GM12878 (cell line): ENCODE data around the gene LPCAT4. TPM values are rescaled to one million over a fixed set of nuclear protein-coding genes. Genes with fewer than 3 reads are reported as not detected.
A peak's percentile ranks its signal among the peaks of the same experiment; 100 is the strongest.

Source experiments
- ATAC-seq: fragments of 200-7000 bp; cut with Tn5 transposase; 3 replicates; pipeline ENCODE4 v1.9.1; 2020; ENCODE audit warnings: mild to moderate bottlenecking, moderate library complexity
- BruUV-seq: library from RNA; stranded (reverse); fragments of 400-500 nt; replicated peaks from 2 replicates; lab custom pipeline; 2021; lab: Mats Ljungman, UMichigan
- CTCF ChIA-PET: fragments of 300-600 bp; sonication (Branson Sonifier 250); formaldehyde crosslinking; extraction: SDS; loops from one replicate; lab custom pipeline; 2021; ENCODE audit warnings: inconsistent platforms; lab: Yijun Ruan, JAX
- POLR2A ChIA-PET: fragments of 350-600 bp; formaldehyde crosslinking; extraction: SDS; loops from one replicate; lab custom pipeline; 2021; ENCODE audit warnings: inconsistent platforms; lab: Charles Lee
- RAD21 ChIA-PET: fragments of 300-600 bp; sonication (Branson Sonifier 250); formaldehyde crosslinking; loops from one replicate; lab custom pipeline; 2023; ENCODE audit warnings: antibody characterized with exemption; ENCODE audit not compliant: unreplicated experiment; lab: Charles Lee
- SMC1A ChIA-PET: fragments of 300-600 bp; sonication (Branson Sonifier 250); formaldehyde crosslinking; loops from one replicate; lab custom pipeline; 2023; ENCODE audit not compliant: unreplicated experiment, uncharacterized antibody; lab: Charles Lee
- DNase-seq: peaks from one replicate; pipeline ENCODE4 v3.0.0-alpha.2; 2011; ENCODE audit warnings: low read depth, low spot score
- FAIRE-seq: peaks from 3 replicates; lab custom pipeline; 2011; peaks lifted over from hg19 to GRCh38; lab: Jason Lieb, UNC
- H2AFZ ChIP-seq: 2 replicates; pipeline ENCODE4 v1.6.0; 2011; ENCODE audit warnings: low read depth, low read length, control low read depth; ENCODE audit not compliant: control insufficient read depth
- H3K27ac ChIP-seq: 2 replicates; pipeline ENCODE4 v1.5.1; 2011; ENCODE audit warnings: control low read depth; ENCODE audit not compliant: control insufficient read depth, insufficient read depth
- H3K27me3 ChIP-seq, 2 experiments: replicated peaks in 1 of 2; 2 replicates each; pipeline versions ENCODE4 v1.6.0 to v1.6.1; 2011; ENCODE audit warnings: low read length in 1 of 2; ENCODE audit not compliant: control insufficient read depth in 2 of 2, insufficient read depth in 2 of 2
- H3K36me3 ChIP-seq, 2 experiments: 2 replicates each; pipeline ENCODE4 v1.5.1; 2011; ENCODE audit warnings: low read length in 1 of 2; ENCODE audit not compliant: control insufficient read depth in 2 of 2, insufficient read depth in 2 of 2
- H3K4me1 ChIP-seq: 2 replicates; pipeline ENCODE4 v1.6.1; 2011; ENCODE audit warnings: mild to moderate bottlenecking, low read length, moderate library complexity, mixed read lengths; ENCODE audit not compliant: control insufficient read depth, insufficient read depth
- H3K4me2 ChIP-seq: 2 replicates; pipeline ENCODE4 v1.6.0; 2011; ENCODE audit warnings: control low read depth; ENCODE audit not compliant: control insufficient read depth, insufficient read depth
- H3K4me3 ChIP-seq: fragments of 200-600 bp; sonication (generic); 2 replicates; pipeline ENCODE4 v1.5.1; 2016
- H3K79me2 ChIP-seq: 2 replicates; pipeline ENCODE4 v1.6.0; 2011; ENCODE audit warnings: low read length; ENCODE audit not compliant: control insufficient read depth, insufficient read depth
- H3K9ac ChIP-seq: 2 replicates; pipeline ENCODE4 v1.8.0; 2011; ENCODE audit warnings: low read length, control low read depth, mixed read lengths; ENCODE audit not compliant: control insufficient read depth, insufficient read depth
- H3K9me3 ChIP-seq: replicated peaks from 3 replicates; pipeline ENCODE4 v1.5.1; 2011; ENCODE audit warnings: mild to moderate bottlenecking, low read length; ENCODE audit not compliant: control insufficient read depth, insufficient read depth
- H4K20me1 ChIP-seq: 2 replicates; pipeline ENCODE4 v1.6.0; 2011; ENCODE audit not compliant: control insufficient read depth, insufficient read depth
- FOXK2 ChIP-seq: fragments of 450-650 bp; IDR thresholded peaks from 2 replicates; pipeline ENCODE4 v1.6.1; 2017; ENCODE audit warnings: mild to moderate bottlenecking, moderate library complexity
- IKZF1 ChIP-seq: fragments of 450-650 bp; conservative IDR thresholded peaks from 2 replicates; pipeline ENCODE4 v1.6.1; 2017; ENCODE audit warnings: antibody characterized with exemption, mild to moderate bottlenecking
- PML ChIP-seq: IDR thresholded peaks from 2 replicates; pipeline ENCODE4 v1.6.1; 2012; ENCODE audit warnings: low read length, inconsistent platforms
- RCOR1 ChIP-seq: conservative IDR thresholded peaks from 2 replicates; pipeline ENCODE4 v1.6.1; 2012; ENCODE audit warnings: low read depth, low read length, improper control_type of control experiment
- YBX1 ChIP-seq: fragments of 450-650 bp; IDR thresholded peaks from 2 replicates; pipeline ENCODE4 v1.6.1; 2016; ENCODE audit warnings: antibody characterized with exemption
- ZBTB33 ChIP-seq: fragments of 450-650 bp; IDR thresholded peaks from 2 replicates; pipeline ENCODE4 v1.6.1; 2017; ENCODE audit warnings: mild to moderate bottlenecking
- WGBS: methylation state at CpG from one replicate; pipeline ENCODE4 v1.1.6; 2016; ENCODE audit warnings: low lambda C conversion rate; ENCODE audit not compliant: insufficient replicate concordance, insufficient coverage; ENCODE audit errors: missing lambda C conversion rate; 5-methylcytosine and 5-hydroxymethylcytosine counted together
- in situ Hi-C: fragments of 300-500 bp; cut with MboI; formaldehyde crosslinking; loops from 9 replicates; pipeline ENCODE4 v1.14.3; 2018; ENCODE audit warnings: mixed read lengths
- intact Hi-C: fragments of 100-400 bp; cut with micrococcal nuclease; formaldehyde crosslinking; loops from one replicate; pipeline ENCODE4 v1.14.2; 2022; ENCODE audit not compliant: unreplicated experiment
- polyA plus RNA-seq, 11 experiments: library from polyadenylated mRNA; depleted of rRNA in 4 of 11; unstranded in 6 of 11; stranded (reverse) in 5 of 11; fragments of >200 nt; fragmentation: Nextera tagmentation in 4 of 11; fragmentation: Illumina TruSeq in 1 of 11; extraction: Ambion mirVana in 4 of 11; extraction: Trizol in 1 of 11; gene quantifications; 1 replicate in 1 of 11; 2 replicates in 10 of 11; pipeline versions ENCODE4 v1.2.1 to v1.2.3, GENCODE V29; 2011 to 2016; ENCODE audit warnings: inconsistent platforms in 2 of 11, missing spikeins in 2 of 11, low read depth in 1 of 11
- total RNA-seq, 4 experiments: library from RNA; depleted of rRNA in 3 of 4; stranded (reverse); fragments of >200 nt in 3 of 4; fragmentation: Illumina TruSeq in 1 of 4; extraction: Trizol in 1 of 4; gene quantifications; 2 replicates each; pipeline versions ENCODE4 v1.2.1 to v1.2.3, GENCODE V29; 2013 to 2021
- TF ChIP-seq, protein P1 (sequence below): IDR thresholded peaks from 2 replicates; pipeline ENCODE4 v1.6.1; 2011; ENCODE audit warnings: low read depth, mild to moderate bottlenecking, low read length, moderate library complexity, borderline replicate concordance; ENCODE audit errors: extremely low read depth
- TF ChIP-seq, protein P2 (sequence below): fragments of 450-650 bp; IDR thresholded peaks from 2 replicates; pipeline ENCODE4 v1.6.1; 2016; ENCODE audit warnings: mild to moderate bottlenecking

Gene LPCAT4
- total and polyA plus RNA-seq, 10 of the 15 experiments (the other 5 are each of a cell fraction or from before 2014, with no cell fraction given), result 14.4 to 57.2 (median 33.0) TPM

DNA sequence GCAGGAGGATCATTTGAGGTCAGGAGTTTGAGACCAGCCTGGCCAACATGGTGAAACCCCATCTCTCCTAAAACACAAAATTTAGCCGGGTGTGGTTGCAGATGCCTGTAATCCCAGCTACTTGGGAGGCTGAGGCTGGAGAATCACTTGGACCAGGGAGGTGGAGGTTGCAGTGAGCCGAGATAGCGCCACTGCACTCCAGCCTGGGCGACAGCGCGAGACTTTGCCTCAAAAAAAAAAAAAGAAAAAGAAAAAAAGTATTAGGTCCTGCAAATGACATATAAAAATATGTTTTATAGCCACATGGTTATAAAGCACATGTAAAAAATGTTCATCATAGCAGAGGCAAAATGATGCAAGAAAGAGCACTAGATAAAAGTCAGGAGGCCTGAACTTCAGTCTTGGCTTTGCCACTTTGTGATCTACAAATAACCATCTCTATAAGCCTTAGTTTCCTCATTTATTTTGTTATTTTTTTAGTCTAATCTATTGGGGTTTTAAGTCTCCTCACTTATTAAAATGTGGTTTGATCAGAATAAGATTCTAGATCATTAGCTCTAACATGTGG, 34.4 kb downstream of the LPCAT4 start:
- Histone ChIP-seq H3K36me3 (no peaks in the 10 kb centered on the region), H2AFZ (no peak overlapping the region), H3K4me2 (peak overlapping the region; percentile 91), H3K4me1 (peaks cover 22% of the 10 kb centered on the region), H3K9ac (peak overlapping the region; percentile 89; the same call in 1 of the 2 replicates)
- in situ Hi-C loops, result no loop called here
- DNase-seq (no peak), ATAC-seq (no peak)
- BruUV-seq, result no TSS peak
- WGBS, result 100% methylated on average over 6 of the region's 6 CpGs
- ChIA-PET POLR2A (interaction anchor here (0.7 to 2.8 kb wide), 5 partner anchors 8 to 67 kb away, joined by 3 to 15 read pairs (median 3); no protein-coding TSS in a partner anchor), SMC1A (interaction anchor here (1.1 to 5.4 kb wide), 5 partner anchors 9 to 91 kb away, joined by 4 to 42 read pairs (median 4); partner anchors contain the start of genes NOP10 and NUTM1)
- no peak for TF ChIP-seq YBX1
- no peak for TF ChIP-seq RCOR1
- TF ChIP-seq FOXK2, result no peak
- no peak for TF ChIP-seq PML
- TF ChIP-seq, protein P1, sequence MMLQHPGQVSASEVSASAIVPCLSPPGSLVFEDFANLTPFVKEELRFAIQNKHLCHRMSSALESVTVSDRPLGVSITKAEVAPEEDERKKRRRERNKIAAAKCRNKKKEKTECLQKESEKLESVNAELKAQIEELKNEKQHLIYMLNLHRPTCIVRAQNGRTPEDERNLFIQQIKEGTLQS, result no peak
- TF ChIP-seq IKZF1, result 0 out of 2 replicates have a peak, but pooled peaks have one; percentile 10
- TF ChIP-seq, protein P2, sequence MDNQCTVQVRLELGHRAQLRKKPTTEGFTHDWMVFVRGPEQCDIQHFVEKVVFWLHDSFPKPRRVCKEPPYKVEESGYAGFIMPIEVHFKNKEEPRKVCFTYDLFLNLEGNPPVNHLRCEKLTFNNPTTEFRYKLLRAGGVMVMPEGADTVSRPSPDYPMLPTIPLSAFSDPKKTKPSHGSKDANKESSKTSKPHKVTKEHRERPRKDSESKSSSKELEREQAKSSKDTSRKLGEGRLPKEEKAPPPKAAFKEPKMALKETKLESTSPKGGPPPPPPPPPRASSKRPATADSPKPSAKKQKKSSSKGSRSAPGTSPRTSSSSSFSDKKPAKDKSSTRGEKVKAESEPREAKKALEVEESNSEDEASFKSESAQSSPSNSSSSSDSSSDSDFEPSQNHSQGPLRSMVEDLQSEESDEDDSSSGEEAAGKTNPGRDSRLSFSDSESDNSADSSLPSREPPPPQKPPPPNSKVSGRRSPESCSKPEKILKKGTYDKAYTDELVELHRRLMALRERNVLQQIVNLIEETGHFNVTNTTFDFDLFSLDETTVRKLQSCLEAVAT, result peak; percentile 94
- TF ChIP-seq ZBTB33, result peak; percentile 87; the same call in 1 of the 2 replicates
- TF ChIP-seq, all 136 proteins: peak for 3
- Histone ChIP-seq H3K9me3 (no peaks in the 10 kb centered on the region), H4K20me1 (no peaks in the 10 kb centered on the region), H3K27me3 (no peaks in the 10 kb centered on the region), H3K4me3 (peak overlapping the region; percentile 8), H3K79me2 (peaks cover 91% of the 10 kb centered on the region), H3K27ac (peak overlapping the region; percentile 94)
- intact Hi-C loops, result no loop called here
- FAIRE-seq, result no peak
- RAD21 ChIA-PET, result interaction anchor here (0.7 to 4.9 kb wide), 7 partner anchors 10 to 92 kb away, joined by 3 to 32 read pairs (median 5); partner anchors contain the start of genes LPCAT4, NOP10 and NUTM1
- CTCF ChIA-PET, result interaction anchor here (1.4 to 2.2 kb wide), 3 partner anchors 10 to 35 kb away, joined by 5 to 15 read pairs (median 8); partner anchors contain the start of genes LPCAT4, NOP10 and NUTM1
